ENCODE data around the gene CADM1. TPM values are rescaled to one million over a fixed set of nuclear protein-coding genes. Genes with fewer than 3 reads are reported as not detected.

Gene CADM1
- total RNA-seq, 1 experiment from 2014 or later, result 534 TPM

GRCh38 chr11:115303929-115304531, 200.2 kb downstream of the CADM1 start:
- no peaks in the 10 kb centered on the region for H3K27me3 Mint-ChIP-seq (ENCODE audit: insufficient read depth, unreplicated experiment)
- BruUV-seq (replicated peaks), result no TSS peak
- Histone ChIP-seq H3K4me1 (peaks cover 14% of the 10 kb centered on the region), H3K36me3 (ENCODE audit: control insufficient read depth, insufficient read depth, low read length) (no peaks in the 10 kb centered on the region), H3K27me3 (replicated peaks; ENCODE audit: control insufficient read depth, insufficient read depth, low read length) (no peaks in the 10 kb centered on the region), H3K9me3 (no peaks in the 10 kb centered on the region), H3K4me3 (ENCODE audit: low read depth, low read length) (no peak overlapping the region)
- H3K27ac Mint-ChIP-seq (ENCODE audit: unreplicated experiment), result no peak overlapping the region
- ChIA-PET CTCF (interaction anchor here (1.3 kb wide), 1 partner anchor 21 kb away, joined by 3 read pairs; no protein-coding TSS in a partner anchor), POLR2A (no interaction called here)
- DNase-seq, result no peak
- no peak for TF ChIP-seq CTCF (IDR thresholded peaks at IDR 0.05; ENCODE audit: insufficient read depth in 1 of 2, low read depth in 1 of 2, low read length in 1 of 2, severe bottlenecking in 1 of 2, unreplicated experiment in 1 of 2)
- peaks cover 20% of the 10 kb centered on the region for H3K36me3 Mint-ChIP-seq (ENCODE audit: insufficient read depth, unreplicated experiment)
- no peaks in the 10 kb centered on the region for H3K9me3 Mint-ChIP-seq (ENCODE audit: unreplicated experiment)
- intact Hi-C loops (cut with micrococcal nuclease; ENCODE audit: unreplicated experiment), result no loop called here
- no peak overlapping the region for H3K4me3 Mint-ChIP-seq (ENCODE audit: unreplicated experiment)
- peaks cover 14% of the 10 kb centered on the region for H3K4me1 Mint-ChIP-seq (ENCODE audit: low read depth, unreplicated experiment)

GRCh38 chr11:115302946-115303703, 201.1 kb downstream of the CADM1 start:
- H3K36me3 Mint-ChIP-seq (ENCODE audit: insufficient read depth, unreplicated experiment), result peaks cover 22% of the 10 kb centered on the region
- Histone ChIP-seq H3K4me3 (ENCODE audit: low read depth, low read length) (no peak overlapping the region), H3K9me3 (no peaks in the 10 kb centered on the region), H3K4me1 (peaks cover 14% of the 10 kb centered on the region), H3K36me3 (ENCODE audit: control insufficient read depth, insufficient read depth, low read length) (no peaks in the 10 kb centered on the region), H3K27me3 (replicated peaks; ENCODE audit: control insufficient read depth, insufficient read depth, low read length) (no peaks in the 10 kb centered on the region)
- intact Hi-C loops (cut with micrococcal nuclease; ENCODE audit: unreplicated experiment), result no loop called here
- H3K4me3 Mint-ChIP-seq (ENCODE audit: unreplicated experiment), result no peak overlapping the region
- no peaks in the 10 kb centered on the region for H3K9me3 Mint-ChIP-seq (ENCODE audit: unreplicated experiment)
- BruUV-seq (replicated peaks), result no TSS peak
- H3K27me3 Mint-ChIP-seq (ENCODE audit: insufficient read depth, unreplicated experiment), result no peaks in the 10 kb centered on the region
- CTCF ChIA-PET, result no interaction called here
- POLR2A ChIA-PET, result no interaction called here
- H3K27ac Mint-ChIP-seq (ENCODE audit: unreplicated experiment), result no peak overlapping the region
- H3K4me1 Mint-ChIP-seq (ENCODE audit: low read depth, unreplicated experiment), result peaks cover 14% of the 10 kb centered on the region
- no peak for TF ChIP-seq CTCF (IDR thresholded peaks at IDR 0.05; ENCODE audit: insufficient read depth in 1 of 2, low read depth in 1 of 2, low read length in 1 of 2, severe bottlenecking in 1 of 2, unreplicated experiment in 1 of 2)
- DNase-seq, result no peak

GRCh38 chr11:115300660-115301428, 203.4 kb downstream of the CADM1 start:
- H3K4me1 Mint-ChIP-seq (ENCODE audit: low read depth, unreplicated experiment), result peaks cover 14% of the 10 kb centered on the region
- H3K36me3 Mint-ChIP-seq (ENCODE audit: insufficient read depth, unreplicated experiment), result peaks cover 26% of the 10 kb centered on the region
- CTCF ChIA-PET, result no interaction called here
- no peak overlapping the region for H3K4me3 Mint-ChIP-seq (ENCODE audit: unreplicated experiment)
- Histone ChIP-seq H3K4me1 (peaks cover 4% of the 10 kb centered on the region), H3K36me3 (ENCODE audit: control insufficient read depth, insufficient read depth, low read length) (no peaks in the 10 kb centered on the region), H3K4me3 (ENCODE audit: low read depth, low read length) (no peak overlapping the region), H3K9me3 (no peaks in the 10 kb centered on the region), H3K27me3 (replicated peaks; ENCODE audit: control insufficient read depth, insufficient read depth, low read length) (no peaks in the 10 kb centered on the region)
- no peak overlapping the region for H3K27ac Mint-ChIP-seq (ENCODE audit: unreplicated experiment)
- POLR2A ChIA-PET, result no interaction called here
- no peak for DNase-seq
- no peaks in the 10 kb centered on the region for H3K27me3 Mint-ChIP-seq (ENCODE audit: insufficient read depth, unreplicated experiment)
- no peaks in the 10 kb centered on the region for H3K9me3 Mint-ChIP-seq (ENCODE audit: unreplicated experiment)
- intact Hi-C loops (cut with micrococcal nuclease; ENCODE audit: unreplicated experiment), result no loop called here
- TF ChIP-seq CTCF (IDR thresholded peaks at IDR 0.05; ENCODE audit: insufficient read depth in 1 of 2, low read depth in 1 of 2, low read length in 1 of 2, severe bottlenecking in 1 of 2, unreplicated experiment in 1 of 2), result no peak
- BruUV-seq (replicated peaks), result no TSS peak

All from Caco-2 (cell line).